Measurements from ENCODE around the gene RAB44. TPM values are rescaled to one million over a fixed set of nuclear protein-coding genes. Genes with fewer than 3 reads are reported as not detected.

RAB44 gene
- total RNA-seq, 6 experiments from 2014 or later = 0.05 to 0.07 (median 0.07) TPM; not detected in 3

DNA sequence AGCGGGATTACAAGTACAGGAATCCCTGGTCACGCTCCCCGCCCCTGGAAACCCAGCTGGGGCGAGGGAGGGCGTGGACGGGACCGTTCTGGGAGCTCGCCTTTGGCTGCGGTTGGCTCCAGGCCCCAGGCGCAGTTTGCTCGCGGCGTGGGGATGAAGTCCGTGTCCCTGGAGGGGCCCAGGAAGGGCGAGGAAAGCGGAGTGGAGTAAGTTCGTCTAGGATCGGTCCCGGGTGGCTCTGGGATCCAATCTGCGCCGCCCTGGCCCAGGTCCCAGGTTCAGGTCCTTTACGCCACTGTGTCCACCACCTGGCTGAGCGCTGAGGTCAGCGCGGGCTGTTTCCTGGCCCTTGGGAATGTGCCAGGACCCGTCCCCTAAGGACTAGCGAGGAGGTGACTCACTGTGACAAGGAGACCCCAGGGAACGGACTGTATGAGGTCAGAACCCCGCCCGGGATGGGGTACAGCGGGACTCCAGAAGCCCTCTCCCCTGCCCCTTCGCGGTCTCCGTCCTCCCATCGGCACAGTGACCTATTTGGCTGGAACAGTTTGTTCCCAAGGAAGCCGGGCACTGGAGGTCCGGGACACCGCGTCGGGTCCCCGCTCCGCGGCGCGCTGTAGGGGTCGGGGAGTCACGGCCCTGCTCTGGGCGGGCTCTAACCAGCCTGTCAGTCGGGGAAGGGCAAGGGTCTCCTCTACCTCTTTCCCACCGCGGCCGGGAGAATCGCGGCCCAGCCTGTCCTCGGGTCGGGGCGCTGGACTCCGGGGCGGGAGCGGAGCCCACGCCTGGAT, 18.4 kb upstream of the RAB44 start:
- TF ChIP-seq CTCF (IDR thresholded peaks at IDR 0.05) (no peak), POLR2A (IDR thresholded peaks at IDR 0.05) (no peak)
- Histone ChIP-seq H3K4me1 (peaks cover 0 to 61% (median 23%) of the 10 kb centered on the region in 4 donors), H3K27ac (peak overlapping the region; percentile 77 to 93 (median 93)), H3K4me3 (peak overlapping the region; percentile 59 to 89 (median 70)), H3K9me3 (no peaks in the 10 kb centered on the region), H3K36me3 (peaks cover 0 to 4% (median 0%) of the 10 kb centered on the region in 4 donors), H3K27me3 (no peaks in the 10 kb centered on the region)
- WGBS (ENCODE audit: insufficient coverage, low coverage, low lambda C conversion rate, missing lambda C conversion rate) = 0% methylated on average over 7 of the region's 61 CpGs
- ATAC-seq (peak; percentile 33 to 56 (median 48)), DNase-seq (peak; percentile 87 to 91 (median 89))
- intact Hi-C loops (cut with DNase I) = loop anchor here in 1 of 2 donors (5.0 kb wide), 1 partner anchor 52 kb away; no protein-coding TSS in a partner anchor

DNA sequence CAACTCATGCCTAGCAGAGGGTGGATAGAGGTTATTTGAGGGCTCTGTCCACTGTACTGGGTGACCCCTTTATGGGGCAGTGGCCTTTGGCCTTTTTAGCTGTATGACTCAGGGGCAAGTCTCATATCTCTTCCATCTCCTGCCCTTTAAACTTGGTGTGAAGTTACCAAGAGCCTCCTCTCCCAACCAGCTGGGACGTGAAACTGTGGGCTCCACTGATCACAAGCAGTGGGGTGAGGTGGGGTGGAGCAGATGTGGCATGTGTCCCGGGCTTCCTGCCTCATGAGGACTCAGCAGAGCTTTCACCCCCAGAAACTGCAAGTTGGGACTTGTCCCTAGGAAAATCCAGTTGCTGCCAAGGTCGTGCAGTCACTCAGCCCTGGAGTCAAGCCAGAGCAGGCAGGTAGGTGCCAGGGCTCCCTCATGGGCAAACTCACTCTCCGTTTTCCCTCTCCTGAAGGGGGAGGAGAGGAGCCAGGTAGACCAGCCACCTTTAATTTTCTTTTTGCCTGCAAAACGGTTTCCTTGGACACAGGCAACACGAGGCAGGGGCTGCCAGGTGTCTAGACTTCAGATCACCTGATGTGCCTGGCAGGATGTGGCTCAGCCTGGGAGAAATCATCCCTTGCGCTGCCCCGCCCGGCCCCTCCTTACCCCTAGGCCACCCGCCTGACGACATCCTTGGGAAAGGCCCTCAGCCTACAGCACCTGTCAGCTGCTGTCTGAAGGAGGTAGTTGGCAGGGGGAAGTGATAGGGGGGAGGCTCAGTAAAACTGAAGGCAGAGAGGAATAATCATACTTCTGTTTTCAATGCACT, 15.1 kb upstream of the RAB44 start:
- TF ChIP-seq CTCF (IDR thresholded peaks at IDR 0.05) (no peak), POLR2A (IDR thresholded peaks at IDR 0.05) (peak; percentile 23)
- H3K4me1 ChIP-seq = peaks cover 0 to 47% (median 20%) of the 10 kb centered on the region in 4 donors
- 36% methylated on average over 7 of the region's 11 CpGs for WGBS (ENCODE audit: insufficient coverage, low coverage, low lambda C conversion rate, missing lambda C conversion rate)
- ATAC-seq = peak in 3 of 4 donors; percentile 2 to 26 (median 11)
- no peaks in the 10 kb centered on the region for H3K9me3 ChIP-seq
- no peaks in the 10 kb centered on the region for H3K27me3 ChIP-seq
- intact Hi-C loops (cut with DNase I) = loop anchor here in 1 of 2 donors (5.0 kb wide), 1 partner anchor 65 kb away; no protein-coding TSS in a partner anchor
- H3K27ac ChIP-seq = peak overlapping the region in 1 of 3 donors; percentile 7
- H3K36me3 ChIP-seq = peaks cover 10 to 32% (median 15%) of the 10 kb centered on the region in 4 donors
- DNase-seq = peak; percentile 75 to 89 (median 85)
- no peak overlapping the region for H3K4me3 ChIP-seq

- 50% methylated on average over 4 of the region's 6 CpGs for WGBS (ENCODE audit: insufficient coverage, low coverage, low lambda C conversion rate, missing lambda C conversion rate)
- TF ChIP-seq POLR2A (IDR thresholded peaks at IDR 0.05) (no peak), CTCF (IDR thresholded peaks at IDR 0.05) (no peak)
- H3K9me3 ChIP-seq = no peaks in the 10 kb centered on the region
- H3K27ac ChIP-seq = no peak overlapping the region
- no peak overlapping the region for H3K4me3 ChIP-seq
- no peak for DNase-seq
- H3K4me1 ChIP-seq = peaks cover 0 to 40% (median 17%) of the 10 kb centered on the region in 4 donors
- intact Hi-C loops (cut with DNase I) = loop anchor here in 1 of 2 donors (5.0 kb wide), 1 partner anchor 66 kb away; no protein-coding TSS in a partner anchor
- ATAC-seq = no peak
- peaks cover 10 to 32% (median 15%) of the 10 kb centered on the region in 4 donors for H3K36me3 ChIP-seq
- no peaks in the 10 kb centered on the region for H3K27me3 ChIP-seq
These were observed 14.4 kb upstream of the RAB44 start for GRCh38 chr6:36683145-36683655.

All from right lobe of liver (tissue), 6 donors.